Stomach (tissue), 9 donors: ENCODE results near the gene MPP4. TPM values are rescaled to one million over a fixed set of nuclear protein-coding genes. Genes with fewer than 3 reads are reported as not detected.
A peak's percentile ranks its signal among the peaks of the same experiment; 100 is the strongest.

Source experiments
- DNase-seq, 2 donors: peaks; one replicate each; pipeline versions ENCODE4 v3.0.0 to v3.0.0-alpha.2; 2013 to 2019
- H3K27ac ChIP-seq, 5 donors: fragments of 200-600 bp in 4 of 5; sonication (generic) in 4 of 5; one replicate each; pipeline ENCODE4 v1.5.1; 2013 to 2019; ENCODE audit warnings: mild to moderate bottlenecking in 1 of 5, moderate library complexity in 1 of 5
- H3K27me3 ChIP-seq, 3 donors: fragments of 200-600 bp; sonication (generic); one replicate each; pipeline ENCODE4 v1.5.1; 2017 to 2019; ENCODE audit warnings: mixed run types in 1 of 3
- H3K36me3 ChIP-seq, 4 donors: fragments of 200-600 bp; sonication (generic); 1 replicate in 3 of 4; 2 replicates in 1 of 4; pipeline ENCODE4 v1.5.1; 2016 to 2019
- H3K4me1 ChIP-seq, 4 donors: fragments of 200-600 bp; sonication (generic); one replicate each; pipeline ENCODE4 v1.5.1; 2016 to 2019
- H3K4me3 ChIP-seq, 4 donors: fragments of 200-600 bp; sonication (generic) in 3 of 4; one replicate each; pipeline ENCODE4 v1.5.1; 2016 to 2019; ENCODE audit warnings: mild to moderate bottlenecking in 1 of 4
- H3K9me3 ChIP-seq, 4 donors: fragments of 200-600 bp; sonication (generic); one replicate each; pipeline ENCODE4 v1.5.1; 2016 to 2019
- EP300 ChIP-seq: sonication (generic); formaldehyde crosslinking; IDR thresholded peaks from one replicate; pipeline ENCODE4 v1.6.1; 2017; ENCODE audit warnings: antibody characterized with exemption
- POLR2A ChIP-seq, 4 donors: fragments of 450-650 bp; IDR thresholded peaks; one replicate each; pipeline ENCODE4 v1.6.1; 2016; ENCODE audit warnings: antibody characterized with exemption in 4 of 4, control low read depth in 2 of 4, mild to moderate bottlenecking in 1 of 4, moderate library complexity in 1 of 4
- POLR2AphosphoS5 ChIP-seq, 3 donors: sonication (generic); formaldehyde crosslinking; IDR thresholded peaks; one replicate each; pipeline ENCODE4 v1.6.1; 2016; ENCODE audit warnings: antibody characterized with exemption in 3 of 3
- WGBS, 5 donors: extraction: QIAGEN DNeasy Blood & Tissue Kit in 3 of 5; methylation state at CpG; one replicate each; pipeline versions ENCODE4 v1.1.5 to v1.1.7; 2013 to 2018; 5-methylcytosine and 5-hydroxymethylcytosine counted together
- intact Hi-C: fragments of 100-400 bp; cut with DNase I; formaldehyde crosslinking; loops from one replicate; pipeline ENCODE4 v1.15.1; 2023; ENCODE audit warnings: low total_unique reads
- polyA plus RNA-seq, 3 donors: library from polyadenylated mRNA; stranded (reverse); fragments of 200-250 nt; gene quantifications; one replicate each; pipeline ENCODE4 v1.2.3, GENCODE V29; 2013
- total RNA-seq, 5 donors: library from RNA; depleted of rRNA; stranded (reverse); fragments of >200 nt; gene quantifications; one replicate each; pipeline versions ENCODE4 v1.1.0 to v1.2.3, GENCODE V29; 2014 to 2016
- TF ChIP-seq, protein P1 (sequence below), 7 experiments: fragments of 450-650 bp in 4 of 7; fragments of 200-600 bp in 3 of 7; sonication (generic) in 3 of 7; IDR thresholded peaks; one replicate each; pipeline ENCODE4 v1.5.1; 2016 to 2019; ENCODE audit warnings: antibody characterized with exemption in 7 of 7, control low read depth in 2 of 7, mild to moderate bottlenecking in 1 of 7
- donor health status: healthy with polysubstance abuse.
- donor health status: Bipolar disorder and iron deficiency.
- donor health status: healthy.

The MPP4 gene
- total and polyA plus RNA-seq, 8 donors, result 0.46 to 0.73 TPM; not detected in 6

DNA sequence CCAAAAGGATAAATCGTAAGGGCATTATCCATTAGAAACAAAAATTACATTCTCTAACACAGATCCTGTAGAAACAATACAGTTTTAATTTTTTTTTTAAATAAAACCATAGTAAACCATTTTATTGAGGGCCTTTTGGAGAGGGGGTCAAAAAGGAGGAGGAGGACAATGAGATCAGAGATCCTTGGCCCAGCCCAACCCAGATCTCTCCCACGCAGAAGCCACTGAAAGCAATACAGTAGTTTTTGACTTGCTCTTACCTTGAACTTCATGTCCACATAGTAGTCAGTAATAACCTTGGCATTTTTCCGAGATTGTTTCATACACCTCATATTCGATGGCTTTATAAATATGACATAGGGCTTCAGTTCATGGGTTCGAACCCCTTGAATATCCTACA is 51.0 kb downstream of the MPP4 start:
- intact Hi-C loops, result loop anchor here (5.0 kb wide), 1 partner anchor 135 kb away; the partner anchor contains the start of gene ALS2
- Histone ChIP-seq H3K27me3 (no peaks in the 10 kb centered on the region), H3K36me3 (no peaks in the 10 kb centered on the region), H3K9me3 (no peaks in the 10 kb centered on the region), H3K4me3 (no peak overlapping the region), H3K4me1 (peaks cover 8 to 17% (median 11%) of the 10 kb centered on the region in 4 donors), H3K27ac (no peak overlapping the region)
- no peak for DNase-seq
- 88 to 89% (median 88%) methylated on average over 5 of the region's 5 CpGs for WGBS, 5 donors
- no peak for TF ChIP-seq EP300
- TF ChIP-seq POLR2A (IDR thresholded peaks at IDR 0.05), result no peak
- no peak for TF ChIP-seq POLR2AphosphoS5 (IDR thresholded peaks at IDR 0.05)
- TF ChIP-seq, protein P1, sequence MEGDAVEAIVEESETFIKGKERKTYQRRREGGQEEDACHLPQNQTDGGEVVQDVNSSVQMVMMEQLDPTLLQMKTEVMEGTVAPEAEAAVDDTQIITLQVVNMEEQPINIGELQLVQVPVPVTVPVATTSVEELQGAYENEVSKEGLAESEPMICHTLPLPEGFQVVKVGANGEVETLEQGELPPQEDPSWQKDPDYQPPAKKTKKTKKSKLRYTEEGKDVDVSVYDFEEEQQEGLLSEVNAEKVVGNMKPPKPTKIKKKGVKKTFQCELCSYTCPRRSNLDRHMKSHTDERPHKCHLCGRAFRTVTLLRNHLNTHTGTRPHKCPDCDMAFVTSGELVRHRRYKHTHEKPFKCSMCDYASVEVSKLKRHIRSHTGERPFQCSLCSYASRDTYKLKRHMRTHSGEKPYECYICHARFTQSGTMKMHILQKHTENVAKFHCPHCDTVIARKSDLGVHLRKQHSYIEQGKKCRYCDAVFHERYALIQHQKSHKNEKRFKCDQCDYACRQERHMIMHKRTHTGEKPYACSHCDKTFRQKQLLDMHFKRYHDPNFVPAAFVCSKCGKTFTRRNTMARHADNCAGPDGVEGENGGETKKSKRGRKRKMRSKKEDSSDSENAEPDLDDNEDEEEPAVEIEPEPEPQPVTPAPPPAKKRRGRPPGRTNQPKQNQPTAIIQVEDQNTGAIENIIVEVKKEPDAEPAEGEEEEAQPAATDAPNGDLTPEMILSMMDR (IDR thresholded peaks at IDR 0.05), result no peak

DNA sequence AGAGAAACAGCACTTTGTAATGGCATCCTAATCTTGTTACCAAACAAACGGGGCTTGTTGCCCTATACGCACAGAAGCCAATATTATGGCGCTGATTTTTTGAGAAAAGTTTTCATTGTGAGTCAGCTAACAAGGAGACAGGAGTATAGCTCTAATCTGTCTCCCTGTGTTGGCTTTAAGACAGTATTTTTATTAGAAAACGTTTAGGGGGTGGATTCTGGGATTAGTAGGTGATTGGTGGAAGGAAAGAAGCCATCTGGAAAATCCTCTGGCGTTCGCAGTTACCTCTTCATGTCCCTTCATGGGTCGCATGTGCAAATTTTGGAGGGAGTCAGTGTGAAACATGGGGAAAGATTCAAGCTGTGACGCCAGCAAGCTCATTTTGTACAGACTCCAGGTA is 54.4 kb downstream of the MPP4 start:
- Histone ChIP-seq H3K4me3 (peak overlapping the region; percentile 68 to 88 (median 87)), H3K36me3 (peaks cover 0 to under 1% (median 0%) of the 10 kb centered on the region in 4 donors), H3K9me3 (no peaks in the 10 kb centered on the region), H3K27ac (peak overlapping the region in 4 of 5 donors; percentile 89 to 95 (median 90)), H3K4me1 (peaks cover 8 to 27% (median 16%) of the 10 kb centered on the region in 4 donors), H3K27me3 (no peaks in the 10 kb centered on the region)
- WGBS, 5 donors, result 49 to 64% (median 58%) methylated on average over 8 of the region's 8 CpGs
- DNase-seq, result peak in 1 of 2 donors; percentile 43
- intact Hi-C loops, result no loop called here
- peak in 1 of 3 donors; percentile 3 for TF ChIP-seq POLR2AphosphoS5 (IDR thresholded peaks at IDR 0.05)
- TF ChIP-seq POLR2A (IDR thresholded peaks at IDR 0.05), result no peak

DNA sequence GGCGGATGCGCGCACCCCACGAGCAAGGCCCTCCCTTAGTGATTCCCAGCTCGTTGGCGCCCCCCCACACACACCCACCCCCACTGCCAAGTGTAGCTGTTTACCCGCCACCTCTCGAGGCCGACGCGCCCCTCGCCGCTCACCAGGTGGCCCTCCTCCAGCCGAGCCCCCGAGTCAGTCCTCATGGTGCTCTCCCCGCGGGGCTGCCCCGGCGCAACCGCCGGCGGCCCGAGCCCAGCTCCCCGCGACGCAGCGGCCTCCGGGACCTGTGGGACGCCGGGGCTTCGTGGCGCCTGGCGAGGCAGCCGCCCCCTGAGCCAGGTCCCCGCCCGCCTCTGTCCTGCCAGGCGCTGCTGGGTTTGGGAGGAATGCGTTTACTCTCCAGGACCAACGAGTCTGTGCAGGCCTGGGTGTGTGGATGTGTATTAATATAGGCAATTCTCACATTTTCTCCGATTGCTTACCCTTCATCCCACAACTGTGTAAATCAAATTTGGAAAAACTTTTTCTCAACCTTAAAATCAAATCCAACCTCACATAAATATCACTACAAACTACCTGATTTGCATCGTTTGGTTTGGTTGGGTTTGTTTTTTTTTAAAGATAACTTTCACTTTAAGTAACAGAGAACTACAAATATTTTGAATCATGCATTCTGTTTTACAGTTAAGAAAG is 55.1 kb downstream of the MPP4 start, which contains the start of gene TMEM237:
Gene TMEM237, minus strand, starts transcription at position 288 of the 675 bp plus-strand sequence. Its CDS starts 103 bp downstream, at position 185.
- Histone ChIP-seq H3K9me3 (no peaks in the 10 kb centered on the region), H3K36me3 (peaks cover 0 to 6% (median 4%) of the 10 kb centered on the region in 4 donors), H3K4me1 (peaks cover 8 to 27% (median 16%) of the 10 kb centered on the region in 4 donors), H3K4me3 (peak within 1 kb of the TSS; percentile 68 to 88 (median 87)), H3K27ac (peak within 1 kb of the TSS; percentile 89 to 95 (median 91)), H3K27me3 (no peaks in the 10 kb centered on the region)
- TF ChIP-seq POLR2A (IDR thresholded peaks at IDR 0.05) (no peak), POLR2AphosphoS5 (IDR thresholded peaks at IDR 0.05) (no peak), EP300 (no peak)
- TF ChIP-seq, protein P1 (IDR thresholded peaks at IDR 0.05), result no peak
- intact Hi-C loops, result no loop called here
- 1 to 2% (median 1%) methylated on average over 17 to 41 of the region's 41 CpGs for WGBS, 5 donors
- DNase-seq, result peak; percentile 27 to 80

DNA sequence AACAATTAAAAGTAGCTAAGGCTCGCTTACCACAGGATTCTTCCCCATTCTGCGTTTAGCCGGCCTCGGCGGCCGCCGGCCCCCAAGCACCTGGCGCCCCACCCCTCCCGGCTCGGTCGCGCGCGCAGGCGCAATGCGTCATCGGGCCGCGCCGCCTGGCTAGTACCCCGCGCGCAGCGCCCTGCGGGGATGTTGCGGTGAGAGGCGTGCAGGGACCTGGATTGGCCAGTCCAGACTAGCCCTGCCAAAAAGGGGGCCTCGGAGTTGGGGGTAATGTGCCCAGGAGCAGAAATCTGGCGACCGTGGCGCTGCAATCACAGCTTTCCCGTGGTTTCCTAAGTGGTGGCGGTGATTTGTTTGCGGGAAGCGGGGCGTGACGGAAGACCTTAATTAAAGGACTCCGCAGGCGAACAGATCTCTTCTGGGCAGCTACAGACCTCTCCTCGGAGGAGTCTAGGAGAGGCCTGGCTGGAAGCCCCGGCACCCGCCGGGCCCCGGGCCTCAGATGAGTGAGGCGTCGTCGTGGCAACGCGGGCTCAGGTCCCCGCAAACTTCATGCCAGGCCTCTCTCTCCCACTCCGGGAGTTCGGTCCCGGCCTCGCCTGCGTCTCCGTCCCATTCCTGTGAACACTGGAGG is 55.7 kb downstream of the MPP4 start:
- WGBS, 5 donors, result 0 to 2% (median 1%) methylated on average over 22 to 56 of the region's 56 CpGs
- H3K4me3 ChIP-seq, result peak overlapping the region; percentile 68 to 88 (median 87)
- no peaks in the 10 kb centered on the region for H3K9me3 ChIP-seq
- peak; percentile 83 to 96 for DNase-seq
- peak; percentile 76 to 95 (median 88) for TF ChIP-seq POLR2AphosphoS5 (IDR thresholded peaks at IDR 0.05)
- peak in 1 of 4 donors; percentile 18 for TF ChIP-seq POLR2A (IDR thresholded peaks at IDR 0.05)
- no peak for TF ChIP-seq EP300
- H3K36me3 ChIP-seq, result peaks cover 0 to 10% (median 6%) of the 10 kb centered on the region in 4 donors
- peak overlapping the region; percentile 89 to 95 (median 91) for H3K27ac ChIP-seq
- H3K4me1 ChIP-seq, result peaks cover 8 to 27% (median 16%) of the 10 kb centered on the region in 4 donors
- no peaks in the 10 kb centered on the region for H3K27me3 ChIP-seq
- intact Hi-C loops, result no loop called here

DNA sequence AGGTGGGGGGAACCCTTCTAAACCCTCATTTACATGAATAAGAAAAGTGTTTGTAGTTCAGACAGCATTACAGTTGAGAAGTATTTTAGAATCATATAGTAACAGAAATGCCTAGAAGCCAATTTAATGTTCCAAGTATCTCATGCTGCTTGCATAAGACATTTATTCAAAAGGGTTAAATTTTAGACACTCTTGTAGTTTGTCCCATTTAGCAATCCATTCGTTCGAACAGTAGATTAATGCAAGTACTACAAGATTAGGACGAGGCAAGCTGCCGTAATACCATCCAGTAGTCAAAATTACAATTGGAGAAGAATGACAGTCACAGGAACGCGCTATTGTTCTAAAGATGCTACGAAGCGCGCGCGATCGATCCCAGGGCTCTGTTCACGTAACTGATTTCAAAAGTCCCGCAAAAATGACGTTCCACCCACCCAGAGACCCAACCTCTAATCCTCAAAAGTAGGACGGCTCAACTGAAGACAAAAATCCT is 56.3 kb downstream of the MPP4 start:
- 0 to 1% (median 1%) methylated on average over 16 of the region's 16 CpGs for WGBS, 5 donors
- Histone ChIP-seq H3K4me3 (peak overlapping the region; percentile 68 to 88 (median 87)), H3K4me1 (peaks cover 8 to 27% (median 16%) of the 10 kb centered on the region in 4 donors), H3K9me3 (no peaks in the 10 kb centered on the region), H3K27me3 (no peaks in the 10 kb centered on the region), H3K36me3 (peaks cover 0 to 16% (median 7%) of the 10 kb centered on the region in 4 donors), H3K27ac (peak overlapping the region; percentile 89 to 95 (median 91))
- TF ChIP-seq EP300 (no peak), POLR2A (IDR thresholded peaks at IDR 0.05) (no peak), POLR2AphosphoS5 (IDR thresholded peaks at IDR 0.05) (no peak)
- TF ChIP-seq, protein P1 (IDR thresholded peaks at IDR 0.05), result no peak
- intact Hi-C loops, result no loop called here
- DNase-seq, result no peak
